Ramos (cell line): ENCODE measurements around the gene ASB1.

Source experiments
- in situ Hi-C: fragments of 300-500 bp; cut with MboI; formaldehyde crosslinking; loops from one replicate; pipeline ENCODE4 v1.14.3; 2022; ENCODE audit warnings: low sequenced_read_pairs; ENCODE audit not compliant: unreplicated experiment

ASB1 gene, protein sequence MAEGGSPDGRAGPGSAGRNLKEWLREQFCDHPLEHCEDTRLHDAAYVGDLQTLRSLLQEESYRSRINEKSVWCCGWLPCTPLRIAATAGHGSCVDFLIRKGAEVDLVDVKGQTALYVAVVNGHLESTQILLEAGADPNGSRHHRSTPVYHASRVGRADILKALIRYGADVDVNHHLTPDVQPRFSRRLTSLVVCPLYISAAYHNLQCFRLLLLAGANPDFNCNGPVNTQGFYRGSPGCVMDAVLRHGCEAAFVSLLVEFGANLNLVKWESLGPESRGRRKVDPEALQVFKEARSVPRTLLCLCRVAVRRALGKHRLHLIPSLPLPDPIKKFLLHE

DNA sequence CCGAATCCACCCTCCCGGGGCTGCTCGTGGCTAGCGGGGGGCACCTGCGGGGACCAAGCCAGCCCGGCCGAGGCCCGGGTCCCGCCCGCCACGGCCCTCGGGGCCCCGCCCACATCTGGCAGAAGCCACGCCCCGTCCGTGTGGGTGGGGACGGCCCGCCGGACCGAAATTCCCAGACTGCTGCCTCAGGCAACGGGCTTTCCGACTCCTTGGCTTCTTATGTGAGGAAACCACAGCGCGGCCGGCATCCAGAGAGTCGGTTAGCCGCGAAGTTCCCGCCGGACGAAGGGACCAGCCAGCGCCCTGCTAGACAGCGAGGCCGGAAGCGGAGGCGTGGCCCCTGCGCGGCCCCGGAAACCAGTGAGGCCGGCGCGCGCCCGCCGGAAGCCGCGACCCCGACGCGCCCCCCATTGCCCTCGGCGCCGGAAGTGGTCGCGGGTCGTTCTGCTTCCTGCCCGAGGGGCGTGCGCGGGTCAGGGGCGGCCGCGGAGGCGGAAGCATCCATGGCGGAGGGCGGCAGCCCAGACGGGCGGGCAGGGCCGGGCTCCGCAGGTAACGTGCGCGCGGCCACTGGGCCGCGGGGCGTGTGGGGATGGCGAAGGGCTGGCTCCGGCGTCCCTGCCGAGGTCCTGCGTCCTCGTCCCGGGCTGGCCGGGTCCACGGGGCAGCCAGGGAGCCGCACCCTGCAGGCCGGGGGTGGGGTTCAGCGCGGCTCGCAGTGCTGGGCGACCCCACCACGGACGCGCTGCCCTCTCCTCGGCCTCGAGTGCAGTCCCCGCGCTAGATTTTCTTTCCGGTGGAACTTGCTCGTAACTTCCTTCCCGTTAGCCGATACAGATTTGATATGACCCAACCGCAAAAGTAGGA lies at the start of gene ASB1:
TSS of gene ASB1 (plus strand) at position 360 of the 867 bp plus-strand sequence. CDS start at position 504, 144 bp downstream.
- in situ Hi-C loops = no loop called here

DNA sequence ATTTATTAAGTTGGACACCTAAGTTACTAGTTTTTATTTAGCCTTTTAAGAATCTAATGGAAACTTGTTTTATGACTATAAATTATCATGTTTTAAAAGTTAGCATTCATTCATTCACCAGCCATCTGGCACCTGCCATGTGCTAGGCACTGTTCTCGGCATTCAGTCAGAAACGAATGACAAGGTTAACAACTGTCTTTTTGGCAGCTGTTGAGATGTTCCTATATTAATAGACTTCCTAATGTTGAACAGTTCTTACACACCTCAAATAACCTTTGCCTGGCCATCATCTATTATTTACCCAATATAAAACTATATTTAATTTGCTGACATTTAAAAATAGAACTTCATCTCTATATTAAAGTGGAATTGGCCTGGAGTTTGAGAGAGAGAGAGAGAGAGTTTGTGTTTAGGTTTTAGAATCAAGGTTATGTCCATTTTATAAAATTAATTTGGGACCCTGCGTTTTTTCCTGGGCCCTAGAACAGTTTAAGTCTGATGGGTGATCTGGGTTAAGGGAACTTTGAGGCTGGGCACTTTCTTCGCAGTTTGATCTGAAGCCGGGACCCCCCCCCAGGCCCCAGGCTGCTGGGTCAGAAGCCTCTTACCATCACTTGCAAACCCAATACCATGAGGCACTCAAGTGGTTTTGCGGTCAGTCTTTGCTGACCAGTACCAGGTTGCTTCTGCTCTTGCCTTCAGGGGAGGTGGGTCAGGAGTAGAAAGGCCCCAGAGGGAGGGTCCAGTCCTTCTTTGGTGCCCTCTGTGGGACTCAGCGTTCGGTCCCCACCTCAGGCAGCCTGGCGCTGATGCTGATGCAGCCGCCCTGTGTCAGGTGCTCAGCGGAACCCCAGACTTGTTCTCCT lies 48.3 kb upstream of the ASB1 start:
- in situ Hi-C loops = no loop called here

DNA sequence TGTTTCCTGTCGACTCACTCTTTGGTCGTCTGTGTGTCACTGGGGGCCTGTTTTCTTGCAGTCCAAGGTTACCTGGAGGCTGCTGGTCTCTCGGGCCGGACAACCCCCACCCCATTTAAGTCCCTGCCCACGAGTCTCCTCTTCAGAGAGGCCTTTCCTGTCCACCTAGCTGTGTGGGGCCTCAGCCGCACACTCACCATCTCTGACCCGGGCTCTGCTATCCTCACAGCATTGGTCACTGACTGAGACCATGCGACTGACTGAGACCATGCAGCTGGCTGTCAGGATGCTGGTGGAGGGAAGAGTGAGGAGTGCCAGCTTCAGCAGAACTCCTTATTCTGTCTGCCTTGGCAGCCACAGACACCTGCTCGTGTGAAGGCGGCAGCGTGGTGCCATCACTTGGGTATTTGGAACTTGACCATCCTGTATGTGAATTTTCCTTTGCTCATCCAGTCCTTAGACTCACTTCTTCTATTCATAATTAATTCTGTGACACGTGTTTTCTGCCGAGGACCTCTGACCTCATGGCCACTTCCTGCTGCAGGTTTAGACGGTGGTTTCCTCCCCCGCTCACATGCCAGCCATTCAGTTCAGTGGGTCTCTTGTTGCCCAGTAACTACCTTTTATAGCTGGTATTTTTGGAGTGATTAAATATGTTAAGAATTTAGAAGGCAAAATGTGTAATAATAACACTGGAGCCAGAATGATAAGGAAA lies 47.5 kb upstream of the ASB1 start:
- in situ Hi-C loops = no loop called here

DNA sequence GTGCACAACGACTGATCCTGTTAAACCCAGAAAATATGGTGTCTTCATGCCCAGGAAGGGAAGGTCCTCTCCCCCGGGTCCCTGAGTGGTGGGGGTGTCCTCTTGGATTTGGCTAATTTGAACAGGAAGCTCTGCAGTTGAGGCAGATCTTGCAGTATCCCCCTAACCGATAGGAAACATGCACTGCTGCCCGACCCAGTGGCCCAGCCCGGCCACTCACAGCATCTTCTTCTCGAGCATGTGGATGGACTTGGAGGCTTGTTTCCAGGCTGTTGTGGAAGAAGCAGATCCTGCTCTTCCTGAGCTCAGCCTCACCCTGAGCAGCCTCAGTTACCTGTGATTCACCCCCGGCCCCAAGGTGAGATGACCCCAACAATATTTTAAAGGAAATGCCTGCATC lies 46.4 kb upstream of the ASB1 start:
- in situ Hi-C loops = no loop called here

DNA sequence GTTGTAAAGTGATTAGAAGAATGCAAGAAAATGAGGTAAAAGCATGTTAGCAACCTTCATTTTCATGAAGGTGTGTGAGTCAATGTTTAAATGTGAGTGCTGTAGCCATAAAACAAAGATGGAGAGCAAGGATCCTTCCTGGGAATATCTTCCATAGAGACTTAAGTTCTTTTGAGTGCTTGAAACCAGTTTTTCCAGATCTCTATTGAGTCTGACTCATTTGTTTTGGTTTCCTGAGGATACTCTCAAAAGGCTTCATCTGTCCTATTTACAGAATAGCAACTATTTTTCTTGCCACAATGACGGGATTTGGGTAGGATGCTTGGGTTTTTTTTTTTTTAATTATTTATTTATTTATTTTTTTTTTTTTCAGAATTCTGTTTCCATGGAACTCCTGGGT lies 45.9 kb upstream of the ASB1 start:
- in situ Hi-C loops = no loop called here

DNA sequence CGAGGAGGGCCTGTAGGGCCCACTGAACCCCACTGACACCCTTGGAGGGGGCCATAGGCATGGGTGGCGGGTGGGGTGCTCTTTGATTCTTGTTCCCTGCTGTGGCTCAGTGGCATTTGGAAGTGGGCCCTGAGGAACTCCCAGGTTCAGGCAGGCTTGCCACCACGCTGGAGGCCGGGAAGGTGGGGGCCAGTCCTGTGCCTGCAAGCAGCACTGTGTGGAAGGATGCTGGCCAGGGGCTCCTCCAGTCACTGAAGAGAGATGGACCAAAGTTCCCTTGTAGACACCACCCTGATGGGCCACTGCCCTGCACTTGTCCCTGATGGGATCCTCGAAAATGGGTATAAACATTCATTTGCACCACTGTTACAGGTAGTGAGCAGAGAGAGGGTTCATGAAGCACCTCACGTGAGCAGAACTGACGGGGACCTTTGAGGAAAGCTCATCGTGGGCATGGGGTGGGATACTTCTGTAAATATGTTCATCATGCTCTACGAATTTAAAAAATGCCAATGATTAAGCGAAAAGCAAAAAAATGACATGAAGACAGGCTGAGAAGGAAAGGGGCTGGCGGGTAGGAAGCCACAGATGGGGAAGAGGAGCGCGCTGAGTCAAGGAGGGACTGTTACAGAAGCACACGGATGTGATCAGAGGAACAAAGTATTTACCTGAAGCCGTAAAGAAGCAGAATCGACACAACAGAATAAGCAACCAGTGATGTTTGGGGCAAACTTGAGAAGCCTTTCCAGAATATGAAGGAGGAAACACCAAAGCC lies 45.2 kb upstream of the ASB1 start:
- in situ Hi-C loops = no loop called here

DNA sequence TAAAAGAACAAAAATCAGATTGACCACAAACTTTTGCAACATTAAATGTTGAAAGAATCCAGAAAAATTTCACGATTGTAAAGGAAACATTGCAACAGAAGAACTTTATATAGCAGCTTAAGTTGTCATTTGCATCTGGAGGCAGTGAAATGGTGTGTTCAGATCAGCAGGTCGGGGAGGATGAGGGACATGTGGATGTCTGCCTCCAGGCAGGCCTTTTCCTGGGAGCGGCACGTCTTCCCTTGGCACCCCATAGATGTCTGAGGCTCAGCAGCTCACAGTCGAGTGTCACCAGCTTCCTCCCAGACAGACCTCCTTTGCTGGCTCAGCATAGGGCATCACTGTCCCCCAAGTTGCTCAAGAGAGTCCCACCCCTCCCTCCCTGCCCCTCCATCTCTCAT lies 44.3 kb upstream of the ASB1 start:
- in situ Hi-C loops = no loop called here

DNA sequence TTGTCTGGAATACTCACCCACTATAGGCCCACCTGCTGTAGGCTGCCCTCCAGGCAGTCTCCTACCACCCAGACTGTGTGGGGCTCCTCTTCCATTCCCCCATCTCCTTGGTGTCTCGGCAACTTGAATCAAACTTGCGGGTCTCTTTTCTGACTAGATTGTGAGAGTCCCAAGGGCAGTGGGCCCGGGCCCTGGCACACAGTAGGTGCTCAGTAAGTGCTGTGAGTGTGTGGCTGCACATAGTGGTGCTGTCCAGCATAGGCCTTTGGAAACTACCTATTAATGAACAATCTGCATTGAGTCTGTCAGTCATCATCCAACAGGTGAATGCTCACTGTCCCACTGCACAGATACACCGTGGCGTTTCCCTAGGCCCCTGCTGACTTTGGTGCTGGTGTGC lies 43.6 kb upstream of the ASB1 start:
- in situ Hi-C loops = no loop called here

DNA sequence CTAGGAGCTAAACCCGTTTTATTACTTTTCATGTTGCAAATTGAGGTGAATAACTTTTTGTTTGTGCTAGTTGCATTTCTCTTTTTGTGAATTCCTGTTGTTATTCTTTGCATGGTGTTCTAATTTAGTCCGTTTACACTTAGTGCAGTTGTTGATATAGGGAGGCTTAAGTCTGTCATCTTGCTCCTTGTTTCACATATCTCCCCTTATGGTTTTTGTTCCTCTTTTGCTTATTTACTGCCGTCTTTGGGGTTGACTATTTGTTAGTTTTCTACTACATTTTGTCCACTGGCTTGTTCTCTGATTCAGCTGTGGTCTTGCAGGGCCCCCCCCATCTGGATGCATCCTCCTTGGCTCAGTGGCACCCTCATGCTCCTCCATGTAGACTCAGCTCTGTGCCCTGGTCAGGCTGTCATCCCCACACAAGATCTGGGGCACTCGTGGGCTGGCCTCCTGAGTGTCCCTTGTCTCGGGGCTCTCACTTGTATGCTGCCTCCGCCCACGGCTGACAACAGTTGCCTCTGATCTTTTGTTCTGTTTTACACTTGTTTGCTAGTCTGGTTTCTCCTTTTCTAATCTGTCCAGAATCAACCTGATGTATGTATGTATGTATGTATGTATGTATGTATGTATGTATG lies 42.9 kb upstream of the ASB1 start:
- in situ Hi-C loops = no loop called here

DNA sequence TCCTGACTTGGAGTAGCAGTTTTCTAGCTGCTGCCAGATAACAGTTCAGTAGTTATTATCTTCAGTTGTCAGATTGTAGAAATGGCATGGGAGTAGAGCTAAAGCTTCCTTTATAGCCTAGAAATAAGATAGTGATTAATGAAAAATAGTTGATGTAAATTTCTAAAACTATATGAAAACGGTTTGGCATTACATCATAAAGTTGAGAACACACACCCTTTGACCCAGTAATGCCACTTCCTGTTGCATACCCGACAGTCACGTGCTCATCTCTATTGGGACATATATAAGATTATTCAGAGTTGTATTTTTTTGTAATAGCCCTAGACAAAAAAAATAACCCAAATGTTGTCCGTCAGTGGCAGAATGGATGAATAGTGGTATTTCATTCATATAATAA lies 39.4 kb upstream of the ASB1 start:
- in situ Hi-C loops = no loop called here

DNA sequence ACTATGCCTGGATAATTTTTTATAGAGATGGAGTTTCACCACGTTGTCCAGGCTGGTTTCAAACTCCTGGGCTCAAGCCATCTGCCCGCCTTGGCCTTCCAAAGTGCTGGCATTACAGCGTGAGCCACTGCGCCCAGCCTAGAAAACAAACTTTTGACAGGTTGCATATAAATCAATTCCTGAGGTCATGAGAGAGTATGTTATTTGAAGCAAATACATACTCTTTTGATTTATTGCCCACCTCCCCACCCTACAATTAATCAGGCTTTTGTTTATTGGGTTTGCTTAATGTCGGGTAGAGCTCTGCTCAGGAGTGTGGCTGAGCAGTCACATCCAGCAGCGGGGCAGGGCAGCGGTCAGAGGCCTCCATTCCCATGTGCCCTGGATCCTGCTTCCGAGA lies 37.9 kb upstream of the ASB1 start:
- in situ Hi-C loops = no loop called here

DNA sequence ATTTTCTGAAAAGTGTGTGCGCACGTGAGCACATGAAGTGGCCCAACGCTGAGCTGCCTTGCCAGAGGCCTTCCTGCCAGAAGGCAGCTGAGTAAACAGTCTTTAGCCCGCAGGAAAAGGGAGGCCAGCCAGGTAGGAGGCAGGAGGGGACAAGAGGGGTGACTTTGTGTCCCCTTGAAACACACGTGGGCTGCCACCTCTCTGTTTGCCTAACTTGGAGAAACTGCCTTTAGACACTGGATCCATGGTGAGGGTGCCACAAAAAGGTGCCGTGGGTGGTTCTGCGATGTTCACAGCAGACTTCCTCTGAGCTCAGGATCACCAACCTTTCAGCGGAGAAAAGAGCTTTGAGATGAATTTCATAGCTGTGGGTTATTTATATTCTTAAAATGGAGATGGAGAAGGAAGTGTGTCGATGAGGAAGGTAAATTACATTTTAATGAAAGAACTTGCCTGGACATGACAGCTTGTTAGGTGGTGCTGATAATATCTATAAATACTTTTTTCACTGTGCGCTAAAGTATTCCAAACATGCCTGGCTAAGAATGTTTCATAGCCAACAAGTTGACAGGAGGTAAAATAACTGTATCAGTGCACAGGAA lies 36.6 kb upstream of the ASB1 start:
- in situ Hi-C loops = no loop called here

DNA sequence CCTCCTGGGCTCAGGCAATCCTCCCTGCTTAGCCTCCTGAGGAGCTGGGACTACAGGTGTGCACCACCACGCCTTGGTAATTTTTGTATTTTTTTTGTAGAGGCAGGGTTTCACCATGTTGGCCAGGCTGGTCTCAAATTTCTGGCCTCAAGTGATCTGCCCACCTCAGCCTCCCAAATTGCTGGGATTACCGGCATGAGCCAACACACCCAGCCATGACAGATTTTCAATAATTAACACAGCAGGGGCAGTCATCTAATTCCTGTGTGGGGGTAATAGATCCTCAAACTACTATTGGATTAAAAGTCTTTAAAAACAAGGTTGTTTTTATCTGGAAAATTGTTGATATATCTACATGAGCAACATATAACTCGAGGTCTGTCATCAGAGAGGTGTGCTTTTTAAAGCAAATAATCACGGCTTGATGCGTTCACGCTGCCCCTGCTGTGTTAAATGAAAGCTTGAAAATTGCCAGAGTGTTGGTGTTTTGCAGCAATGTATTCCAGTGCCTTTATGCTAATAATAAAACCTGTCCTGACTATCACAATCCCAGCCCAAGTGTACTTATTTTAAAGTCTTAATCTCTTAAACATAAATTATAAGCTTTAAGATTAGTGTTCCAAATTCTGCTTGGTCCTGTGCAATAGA lies 35.6 kb upstream of the ASB1 start:
- in situ Hi-C loops = no loop called here

DNA sequence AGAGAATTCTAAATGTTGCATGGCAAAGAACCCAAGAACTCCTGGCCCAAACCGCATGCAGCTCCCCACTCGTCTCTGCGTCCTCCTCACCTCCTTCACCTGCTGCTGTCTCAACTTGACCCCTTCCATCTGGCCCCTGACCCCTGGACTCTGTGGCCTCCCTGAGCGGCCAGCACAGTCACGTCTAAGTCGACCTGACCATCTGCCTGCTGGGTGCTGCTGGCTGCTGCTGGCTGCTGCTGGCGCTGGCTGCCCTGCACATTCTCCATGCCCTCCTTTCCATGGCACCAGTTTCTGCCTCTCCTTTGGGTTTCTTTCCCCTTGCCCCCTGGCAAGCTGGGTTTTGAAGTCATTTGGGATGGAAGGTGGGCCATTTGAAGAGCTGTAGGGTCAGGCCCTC lies 30.1 kb upstream of the ASB1 start:
- in situ Hi-C loops = no loop called here

DNA sequence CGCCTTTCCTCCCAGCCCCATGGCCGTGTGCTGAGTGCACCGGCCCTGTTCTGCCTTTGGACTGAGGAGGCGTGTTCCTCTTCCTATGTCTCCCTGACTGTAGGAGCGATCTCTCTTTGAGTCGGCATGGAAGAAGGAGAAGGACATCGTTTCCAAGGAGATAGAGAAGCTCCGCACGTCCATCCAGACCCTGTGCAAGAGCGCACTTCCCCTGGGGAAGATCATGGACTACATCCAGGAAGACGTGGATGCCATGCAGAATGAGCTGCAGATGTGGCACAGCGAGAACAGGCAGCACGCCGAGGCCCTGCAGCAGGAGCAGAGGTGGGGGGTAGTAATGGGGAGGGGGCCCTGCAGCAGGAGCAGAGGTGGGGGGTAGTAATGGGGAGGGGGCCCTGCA lies 29.4 kb upstream of the ASB1 start:
- in situ Hi-C loops = no loop called here

DNA sequence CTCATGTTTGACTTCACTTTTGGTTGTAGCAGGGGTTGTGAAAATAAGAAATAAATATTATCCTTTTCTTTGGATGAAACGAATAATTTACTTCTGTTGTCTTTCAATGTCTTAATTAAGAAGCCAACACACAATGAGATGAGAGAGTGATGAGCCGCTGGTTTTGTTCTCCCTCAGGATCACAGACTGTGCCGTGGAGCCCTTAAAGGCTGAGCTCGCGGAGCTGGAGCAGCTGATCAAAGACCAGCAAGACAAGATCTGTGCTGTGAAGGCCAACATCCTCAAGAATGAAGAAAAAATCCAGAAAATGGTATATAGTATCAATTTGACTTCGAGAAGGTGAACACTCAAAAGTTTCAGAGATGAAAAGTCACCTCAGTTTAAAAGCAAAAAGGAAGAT lies 28.1 kb upstream of the ASB1 start:
- in situ Hi-C loops = no loop called here

DNA sequence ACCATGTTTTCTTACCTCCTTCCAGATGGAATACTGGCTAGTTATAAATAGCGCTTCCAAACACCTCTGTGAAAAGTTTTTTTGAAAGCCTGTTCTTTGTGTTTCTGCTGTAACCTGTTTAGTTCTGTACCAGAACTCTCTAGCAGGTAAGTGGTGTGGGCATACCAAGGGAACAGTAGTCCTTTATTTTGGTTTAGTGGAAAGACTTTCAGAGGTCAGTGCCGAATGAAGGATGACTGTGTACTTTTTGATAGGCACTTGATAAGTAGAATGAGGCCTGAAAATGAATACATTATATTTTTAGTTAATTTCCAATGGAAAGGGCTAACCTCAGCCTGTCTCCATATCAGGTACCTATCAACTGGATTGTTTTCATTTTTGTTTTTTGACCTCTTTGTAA lies 27.6 kb upstream of the ASB1 start:
- in situ Hi-C loops = no loop called here

DNA sequence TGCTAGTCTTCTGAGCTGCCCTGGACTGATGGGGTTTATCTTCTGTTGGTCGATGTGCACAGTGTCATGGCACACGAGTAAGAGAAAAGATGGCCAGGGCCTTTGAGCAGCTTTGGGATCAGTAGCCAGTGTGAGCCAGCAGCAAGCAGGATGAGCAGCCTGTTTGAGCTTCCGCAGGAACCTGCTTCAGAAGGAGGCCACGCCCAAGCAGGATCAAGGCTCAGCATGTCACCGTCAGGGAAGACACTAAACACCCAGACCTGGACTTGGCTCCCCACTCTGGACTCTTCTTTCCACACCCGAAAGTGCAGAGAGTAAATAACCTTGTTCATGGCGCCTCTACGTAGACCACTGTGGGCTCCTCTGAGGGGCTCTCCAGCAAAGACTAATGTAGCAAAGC lies 25.2 kb upstream of the ASB1 start:
- in situ Hi-C loops = no loop called here
